ENCODE measurements around the gene EHBP1L1.
"Not testable (repeated sequence)": the region's sequence is repeated elsewhere in the genome, so short reads cannot be mapped to it uniquely, and the experiment has no call there.

The EHBP1L1 gene

DNA sequence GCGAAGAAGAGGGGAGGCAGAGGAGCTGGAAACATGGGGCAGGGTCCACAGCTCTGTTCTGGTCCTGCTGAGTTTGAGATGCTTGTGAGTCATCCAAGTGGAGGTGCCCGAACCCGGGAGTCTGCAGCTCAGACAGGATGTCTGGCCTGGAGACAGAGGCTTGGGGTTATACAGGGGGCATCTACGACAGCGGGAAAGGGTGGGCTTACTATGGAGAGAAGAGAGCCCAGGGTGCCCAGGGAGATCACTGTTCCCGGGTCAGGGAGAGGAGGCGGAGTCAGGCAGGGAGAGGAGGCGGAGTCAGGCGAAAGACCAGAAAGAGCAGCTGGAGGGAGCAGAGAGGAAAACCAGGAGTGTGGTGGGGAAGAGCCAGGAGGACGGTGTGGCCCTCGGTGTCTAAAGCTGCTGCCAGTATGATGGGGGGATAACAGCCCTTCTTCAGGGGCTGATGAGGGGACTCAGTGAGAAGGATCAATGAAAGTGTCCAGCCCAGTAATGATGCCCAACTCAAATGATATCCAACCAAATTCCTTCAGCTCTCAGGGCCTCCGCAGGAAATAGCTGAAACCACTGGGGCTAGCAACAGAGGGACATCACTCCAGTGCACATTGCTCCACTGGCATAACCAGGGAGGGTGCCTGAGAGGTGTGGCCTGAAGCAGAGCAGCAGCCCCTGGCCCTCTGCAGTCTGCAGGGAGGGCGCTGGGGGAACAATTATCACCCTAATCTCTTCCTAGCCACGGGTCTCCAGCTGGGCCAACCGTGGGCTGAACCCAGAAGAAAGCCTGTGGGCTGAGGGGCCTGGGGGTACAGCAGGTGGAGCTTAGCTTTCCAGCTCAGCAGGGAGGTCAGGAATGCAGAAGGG is 15.1 kb upstream of the EHBP1L1 start:
- peak; percentile 36 to 74 for DNase-seq

DNA sequence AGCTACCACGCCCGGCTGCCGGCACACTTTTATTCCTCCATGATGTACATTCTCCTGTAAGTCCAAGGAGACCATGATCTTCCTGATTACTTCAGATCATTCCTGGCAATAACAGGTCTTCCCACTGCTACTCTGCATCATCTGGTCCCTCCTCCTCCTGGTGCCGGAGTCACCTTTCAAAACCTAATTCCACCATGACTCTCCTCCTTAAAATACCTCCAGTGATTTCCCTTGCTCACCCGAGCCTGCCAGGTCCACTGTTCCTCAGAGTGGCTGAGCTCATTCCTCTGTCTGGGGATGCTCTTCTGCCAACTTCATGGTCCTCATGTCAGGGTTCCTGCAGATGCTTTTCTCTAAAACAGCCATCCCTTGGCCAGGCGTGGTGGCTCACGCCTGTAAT is 13.8 kb upstream of the EHBP1L1 start:
- DNase-seq = no peak

GRCh38 chr11:65562788-65563187 is 13.1 kb upstream of the EHBP1L1 start:
- no peak for DNase-seq

- no peak for DNase-seq
Observed at GRCh38 chr11:65563601-65564000, 12.3 kb upstream of the EHBP1L1 start.

GRCh38 chr11:65564879-65565559 is 10.8 kb upstream of the EHBP1L1 start:
- not testable (repeated sequence) for DNase-seq

GRCh38 chr11:65565624-65566453 is 10.0 kb upstream of the EHBP1L1 start:
- no peak for DNase-seq

GRCh38 chr11:65569164-65569972 is 6.5 kb upstream of the EHBP1L1 start:
- DNase-seq = no peak

GRCh38 chr11:65569973-65570918 is 5.6 kb upstream of the EHBP1L1 start, which contains the start of gene ZNRD2:
ZNRD2 (plus strand) TSS chr11:65570477; CDS start chr11:65570492, 15 bp downstream.
- DNase-seq = peak; percentile 97 to 99

GRCh38 chr11:65571420-65571819 is 4.4 kb upstream of the EHBP1L1 start:
- DNase-seq = no peak

DNA sequence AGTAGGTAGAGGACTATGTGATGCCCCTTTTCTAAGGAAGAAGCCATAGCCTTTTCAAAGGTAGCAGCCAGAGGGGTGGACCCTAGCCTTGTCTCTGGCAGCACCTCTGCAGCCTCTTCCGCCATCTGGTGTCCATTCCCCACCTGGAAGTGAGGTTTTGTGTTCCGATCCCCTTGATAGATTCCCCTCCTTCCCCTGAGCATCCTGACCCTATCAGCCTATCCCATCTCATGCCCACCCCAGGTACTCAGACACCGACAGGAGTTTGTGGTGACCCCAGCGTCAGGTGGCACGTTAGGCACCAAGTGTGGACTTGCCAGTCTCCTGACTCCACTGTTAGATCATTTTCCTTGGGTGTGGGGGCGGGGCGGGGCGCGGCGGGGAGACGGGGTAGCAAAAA is 3.9 kb upstream of the EHBP1L1 start:
- peak in 1 of 2 experiments; percentile 36 for DNase-seq

GRCh38 chr11:65572356-65573051 is 3.3 kb upstream of the EHBP1L1 start, which contains the start of gene FAM89B:
FAM89B (plus strand) TSS chr11:65572538; CDS start chr11:65572670, 132 bp downstream.
- peak; percentile 81 to 84 for DNase-seq

- DNase-seq = peak in 1 of 2 experiments; percentile 37
Observed at GRCh38 chr11:65573391-65574079, 2.3 kb upstream of the EHBP1L1 start.

DNA sequence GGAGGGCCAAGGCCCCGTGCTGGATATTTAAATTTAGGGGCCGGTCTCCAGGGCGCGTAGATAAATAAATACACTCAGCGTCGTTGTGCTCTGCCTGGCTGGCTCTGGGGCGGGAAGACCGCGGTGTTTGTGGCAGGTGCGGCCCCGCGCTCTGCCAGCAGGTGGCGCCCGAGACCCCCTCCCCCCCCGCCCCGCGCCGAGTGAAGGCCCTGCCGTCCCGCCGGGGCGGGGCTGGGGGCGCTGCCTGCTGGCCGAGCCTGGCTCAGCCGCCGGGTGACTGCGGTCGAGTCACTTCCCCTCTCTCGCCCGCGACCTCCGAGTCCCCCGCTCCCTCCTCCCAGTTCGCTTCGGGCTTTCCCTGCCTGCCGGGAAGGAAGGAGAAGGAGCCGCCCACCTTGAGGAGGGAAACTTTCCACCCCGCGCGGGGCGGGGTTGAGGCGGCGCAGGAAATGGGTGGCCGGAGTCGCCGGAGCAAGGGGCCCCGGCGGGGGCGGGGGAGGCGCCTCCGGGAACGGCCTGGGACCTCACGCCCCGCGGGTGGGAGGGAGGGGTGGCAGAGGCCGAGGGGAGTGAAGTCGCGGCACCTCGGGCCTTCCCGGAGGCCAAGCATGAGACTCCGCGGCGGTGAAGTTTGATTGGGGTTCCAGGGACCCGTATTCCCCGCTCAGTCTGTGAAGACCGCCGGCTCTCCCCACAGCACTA is 1.6 kb upstream of the EHBP1L1 start:
- peak in 1 of 2 experiments; percentile 79 for DNase-seq

DNA sequence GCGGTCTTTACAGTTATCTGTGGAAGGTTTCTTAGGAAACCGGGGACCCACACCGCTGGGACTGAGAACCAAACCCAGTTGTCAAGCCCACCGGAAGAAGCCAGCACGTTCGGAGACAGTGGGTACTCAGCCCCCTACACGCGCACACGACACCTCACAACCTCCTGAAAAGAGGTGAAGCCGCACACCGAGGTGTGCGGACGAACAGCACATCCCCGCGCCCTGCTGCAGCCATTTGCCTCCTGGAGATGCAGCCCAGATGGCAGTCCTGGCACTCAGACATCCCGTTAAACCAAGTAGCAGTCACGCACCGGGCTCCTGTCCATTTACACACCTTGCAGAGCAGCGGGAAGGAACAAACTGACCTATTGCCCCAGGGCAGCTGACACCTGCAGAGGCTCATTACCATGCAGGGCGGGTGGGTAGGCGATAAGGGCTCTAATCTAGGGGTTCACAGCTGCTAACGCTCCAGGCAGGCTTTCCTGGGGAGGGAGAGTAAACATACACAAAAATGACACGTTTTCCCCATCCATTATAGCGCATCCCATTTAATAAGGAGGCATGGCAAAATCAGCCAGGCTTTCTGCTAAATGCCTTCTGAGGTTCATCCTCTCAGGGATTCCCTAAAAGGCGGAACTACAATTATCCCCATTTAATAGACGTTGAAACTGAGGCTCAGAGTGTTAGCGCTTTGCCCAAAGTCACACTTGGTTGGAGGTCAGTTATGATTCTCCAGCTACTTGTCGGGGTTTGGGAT is 864 bp upstream of the EHBP1L1 start:
- no peak for DNase-seq

GRCh38 chr11:65576232-65576866 is 496 bp downstream of the EHBP1L1 start:
- DNase-seq = no peak

- peak in 1 of 2 experiments; percentile 43 for DNase-seq
Observed at GRCh38 chr11:65576867-65577755, 1.3 kb downstream of the EHBP1L1 start.

DNA sequence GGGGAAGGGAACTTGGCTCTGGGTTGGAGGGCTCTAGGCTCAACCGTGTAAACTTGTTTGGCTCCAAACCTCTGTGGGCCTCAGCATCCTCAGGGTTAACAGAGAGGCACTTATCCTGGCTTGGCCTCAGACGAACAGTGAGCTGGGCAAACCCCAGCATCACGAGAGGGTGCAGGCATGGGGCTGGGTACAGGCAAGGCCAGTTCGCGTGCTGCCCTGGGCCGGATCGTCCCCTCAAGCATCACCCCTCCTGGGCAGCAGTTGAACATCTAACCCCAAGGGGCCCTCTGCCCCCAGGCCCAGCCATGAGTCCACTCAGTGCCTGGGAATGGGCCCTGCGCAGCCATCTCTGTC is 1.9 kb downstream of the EHBP1L1 start:
- no peak for DNase-seq

All from NCI-H446 (cell line).